GM21529 (cell line): ENCODE data around the gene SLC6A18.
"Not testable (repeated sequence)": the region's sequence is repeated elsewhere in the genome, so short reads cannot be mapped to it uniquely, and the experiment has no call there.

Source experiments
- ATAC-seq: cut with Tn5 transposase; IDR thresholded peaks from one replicate; pipeline ENCODE4 v1.9.1; 2021; ENCODE audit not compliant: unreplicated experiment

SLC6A18 gene

DNA sequence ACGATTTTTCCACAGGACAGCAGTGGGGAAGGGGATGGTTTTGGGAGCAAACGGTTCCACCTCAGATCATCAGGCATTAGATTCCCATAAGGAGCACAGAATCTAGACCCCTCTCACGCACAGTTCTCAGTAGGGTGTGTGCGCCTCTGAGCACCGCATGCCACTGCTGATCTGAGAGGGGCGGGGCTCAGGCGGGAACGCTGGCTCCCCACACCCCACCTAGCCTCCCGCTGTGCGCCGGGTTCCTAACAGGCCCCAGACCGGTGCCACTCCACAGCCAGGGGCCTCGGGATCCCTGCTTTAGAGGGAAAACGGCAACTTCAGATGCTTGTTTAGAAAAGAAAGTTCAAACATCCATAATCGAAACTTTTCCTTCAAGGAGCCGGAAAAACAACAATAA, 49.3 kb downstream of the SLC6A18 start:
- no peak for ATAC-seq

DNA sequence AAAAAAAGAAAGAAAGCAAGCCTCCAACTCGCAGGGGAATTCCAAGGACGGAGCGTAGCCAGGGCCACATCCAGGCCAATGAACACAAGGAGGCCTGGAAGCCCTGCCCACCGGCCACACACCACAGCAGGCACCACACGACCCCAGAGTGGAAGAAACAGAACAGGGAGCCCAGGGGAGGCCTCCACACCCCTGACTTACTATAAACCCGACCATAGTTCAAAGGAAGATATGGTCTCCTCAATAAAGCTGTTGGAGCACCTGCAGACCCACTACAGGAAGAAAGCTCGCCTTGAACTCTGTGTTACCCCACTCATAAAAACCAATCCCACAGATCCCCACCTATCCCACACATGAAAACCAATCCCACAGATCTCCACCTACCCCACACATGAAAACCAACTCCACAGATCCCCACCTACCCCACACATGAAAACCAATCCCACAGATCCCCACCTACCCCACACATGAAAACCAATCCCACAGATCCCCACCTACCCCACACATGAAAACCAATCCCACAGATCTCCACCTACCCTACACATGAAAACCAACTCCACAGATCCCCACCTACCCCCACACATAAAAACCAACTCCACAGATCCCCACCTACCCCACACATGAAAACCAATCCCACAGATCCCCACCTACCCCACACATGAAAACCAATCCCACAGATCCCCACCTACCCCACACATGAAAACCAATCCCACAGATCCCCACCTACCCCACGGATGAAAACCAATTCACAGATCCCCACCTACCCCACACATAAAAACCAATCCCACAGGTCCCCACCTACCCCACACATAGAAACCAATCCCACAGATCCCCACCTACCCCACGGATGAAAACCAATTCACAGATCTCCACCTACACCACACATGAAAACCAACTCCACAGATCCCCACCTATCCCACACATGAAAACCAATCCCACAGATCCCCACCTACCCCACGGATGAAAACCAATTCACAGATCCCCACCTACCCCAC, 50.5 kb downstream of the SLC6A18 start:
- ATAC-seq = not testable (repeated sequence)

DNA sequence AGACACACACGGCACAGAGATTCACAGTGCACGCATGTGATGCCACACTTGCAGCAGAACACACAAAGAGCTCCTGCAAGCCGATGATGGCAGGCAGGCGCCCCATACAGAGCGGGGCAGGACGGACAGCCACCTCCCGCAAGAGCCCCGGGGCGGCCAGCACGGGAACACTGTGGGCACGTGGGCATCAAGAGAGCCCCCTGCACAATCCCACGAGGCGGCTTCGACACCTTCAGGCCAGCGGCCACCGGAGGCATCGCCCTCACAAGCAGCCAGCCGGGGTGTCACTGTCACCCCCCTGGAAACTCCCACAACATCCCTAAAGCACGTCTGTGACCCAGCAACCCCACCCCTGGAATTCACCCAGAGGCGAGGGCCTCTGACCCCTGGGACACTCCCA, 51.7 kb downstream of the SLC6A18 start:
- ATAC-seq = no peak

DNA sequence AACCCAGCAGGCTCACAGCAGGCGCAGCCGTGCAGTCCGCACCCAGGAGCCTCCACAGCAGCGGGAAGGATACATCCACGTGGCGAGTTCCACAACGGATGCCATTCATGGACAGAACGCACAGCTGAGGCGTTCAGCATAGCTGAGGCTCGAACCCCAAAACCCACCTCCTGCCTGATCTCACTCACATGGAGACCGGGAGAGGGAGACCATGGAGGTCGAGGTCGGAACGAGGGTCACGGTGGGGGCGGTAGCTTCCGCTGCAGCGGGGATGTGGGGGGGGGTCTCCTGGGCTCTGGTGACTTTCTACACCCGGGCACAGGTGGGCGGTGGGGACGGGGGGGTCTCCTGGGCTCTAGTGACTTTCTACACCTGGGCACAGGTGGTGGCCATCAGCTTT, 52.1 kb downstream of the SLC6A18 start:
- no peak for ATAC-seq

DNA sequence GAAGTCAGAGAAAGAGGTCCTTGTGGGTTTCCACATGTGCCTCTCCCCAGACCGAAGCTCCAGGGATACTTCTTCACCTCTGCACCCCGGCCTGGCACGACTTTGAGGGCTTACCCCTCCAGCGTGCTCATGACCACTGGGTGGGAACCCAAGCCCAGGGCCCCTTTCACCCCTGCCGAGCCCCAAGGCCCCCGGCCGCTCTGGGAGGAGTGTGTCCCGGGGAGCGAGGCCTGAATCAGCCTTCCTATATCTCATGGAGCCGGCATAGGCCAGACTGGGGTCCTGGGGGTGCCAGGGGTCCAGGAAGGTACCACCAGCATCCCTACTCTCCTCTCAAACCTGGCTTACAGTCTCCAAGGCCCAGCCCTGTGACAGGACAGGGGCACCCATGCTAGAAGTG, 52.6 kb downstream of the SLC6A18 start:
- ATAC-seq = no peak

DNA sequence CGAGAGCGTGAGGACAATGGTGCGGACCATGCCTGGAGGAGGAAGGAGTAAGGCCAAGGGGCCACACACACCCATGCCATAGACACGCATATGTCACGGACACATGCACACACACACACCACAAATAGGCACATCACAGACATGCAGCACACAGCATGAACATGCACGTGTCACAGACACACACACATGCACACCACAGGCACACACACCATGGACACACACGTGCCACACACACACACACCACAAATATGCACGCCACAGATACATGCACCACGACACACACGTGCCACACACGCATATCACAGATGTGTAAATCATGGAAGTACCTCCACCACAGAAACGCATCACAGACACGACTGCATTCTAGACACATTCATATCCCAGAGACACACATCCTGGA, 53.0 kb downstream of the SLC6A18 start:
- ATAC-seq = no peak

DNA sequence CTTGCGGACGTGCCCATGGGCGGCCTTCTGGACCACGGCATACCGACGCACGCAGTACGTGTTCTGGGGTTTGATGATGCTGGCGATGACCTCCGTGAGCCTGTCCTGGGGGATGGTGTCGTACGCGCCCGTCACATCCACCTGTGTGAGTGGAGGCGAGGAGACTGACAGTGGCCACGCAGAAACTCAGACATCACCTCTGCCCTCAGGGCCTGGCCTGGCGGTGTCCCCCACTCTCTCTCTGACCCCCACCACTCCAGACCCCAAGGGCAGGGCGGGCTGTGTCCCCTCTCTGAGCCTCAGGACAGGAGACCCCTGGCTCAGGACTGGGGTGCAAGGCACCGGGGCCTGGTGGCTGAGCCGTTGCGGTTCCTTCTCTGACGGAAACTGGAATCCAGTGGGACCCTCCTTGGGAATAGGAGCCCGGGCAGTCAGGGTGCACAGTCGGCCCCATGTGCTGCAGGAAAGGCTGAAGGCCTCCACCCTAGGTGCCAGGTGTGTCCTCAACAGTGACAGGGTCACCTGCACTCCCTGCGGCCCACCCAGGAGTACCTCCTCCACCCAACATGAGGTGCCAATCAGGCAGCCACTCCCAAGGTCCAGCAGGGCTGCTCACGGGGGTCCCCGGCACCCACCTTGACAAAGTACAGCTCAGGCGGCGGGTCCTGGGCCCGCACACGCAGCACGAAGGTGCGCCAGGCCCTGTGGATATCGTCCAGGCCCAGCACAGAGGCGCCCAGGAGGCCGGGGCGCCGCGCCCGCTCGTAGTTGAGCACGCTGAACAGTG, 53.7 kb downstream of the SLC6A18 start:
- ATAC-seq = no peak

DNA sequence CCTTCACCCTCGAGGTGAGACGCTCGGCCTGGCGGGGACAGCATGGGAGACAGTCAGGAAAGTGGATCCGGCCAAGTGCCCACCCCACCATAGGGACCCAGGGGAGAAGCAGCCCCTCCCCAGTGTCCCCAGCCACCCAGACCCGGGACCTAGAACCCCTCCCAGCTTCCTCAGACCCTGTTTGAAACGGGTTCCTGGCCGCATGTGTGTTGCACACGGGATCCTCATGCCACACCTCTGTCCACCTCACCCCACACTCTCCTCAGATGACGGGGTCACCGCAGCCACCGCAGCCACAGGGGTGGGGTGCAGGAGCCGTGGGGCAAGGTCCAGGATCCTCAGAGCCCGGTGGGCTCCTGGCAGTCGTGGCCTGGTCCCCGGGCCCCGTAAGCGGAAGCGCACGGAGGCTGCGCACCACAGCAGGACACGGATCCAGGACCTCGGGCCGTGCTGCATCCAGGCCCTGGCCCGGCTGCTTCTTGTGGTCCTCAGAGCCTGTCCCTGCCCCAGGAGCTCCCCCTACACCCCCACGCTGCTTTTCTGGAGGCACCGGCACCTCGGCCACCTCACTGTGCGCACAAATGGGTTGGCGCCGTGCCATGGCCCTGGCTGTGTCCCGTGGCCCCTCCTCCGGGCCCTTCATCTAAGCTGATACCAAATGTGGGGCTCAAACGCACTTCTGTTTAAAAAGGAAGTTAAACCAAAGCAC, 54.4 kb downstream of the SLC6A18 start:
- no peak for ATAC-seq

DNA sequence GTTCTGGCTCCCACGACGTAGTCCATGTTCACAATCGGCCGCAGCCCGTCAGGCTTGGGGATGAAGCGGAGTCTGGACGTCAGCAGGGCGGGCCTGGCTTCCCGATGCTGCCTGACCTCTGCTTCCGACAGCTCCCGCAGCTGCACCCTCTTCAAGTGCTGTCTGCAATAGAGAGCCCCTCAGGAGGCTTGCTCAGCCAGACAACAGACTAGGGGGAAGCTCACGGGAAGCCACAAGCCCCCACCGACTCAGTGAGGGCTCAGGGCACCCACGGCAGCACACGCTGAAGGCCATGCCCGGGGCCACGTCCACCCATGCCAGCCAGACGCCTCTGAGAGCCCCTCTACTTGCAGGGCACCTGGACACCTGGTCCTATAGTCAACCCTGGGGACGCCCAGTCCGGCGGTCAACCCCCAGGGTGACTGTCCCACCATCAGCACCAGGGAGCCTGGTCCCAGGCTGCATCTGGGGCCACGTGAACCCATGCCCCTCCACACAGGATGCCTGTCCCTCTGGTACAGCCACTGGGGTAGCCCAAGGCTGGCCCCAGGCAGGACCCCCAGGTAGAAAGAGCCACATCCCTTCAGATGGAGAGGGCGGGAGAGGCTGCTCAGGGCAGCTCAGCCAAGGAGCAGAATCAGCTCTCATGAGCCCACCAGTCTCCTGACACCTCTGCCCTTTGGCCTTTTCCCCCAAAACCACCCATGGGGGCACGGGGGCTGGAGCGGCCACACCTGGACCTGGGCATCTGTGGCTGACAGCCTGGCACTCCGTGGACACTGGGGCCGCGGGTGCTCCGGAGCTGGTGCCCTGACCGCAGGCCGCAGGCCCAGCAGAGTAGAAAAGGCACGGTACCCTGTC, 55.2 kb downstream of the SLC6A18 start:
- ATAC-seq = no peak

DNA sequence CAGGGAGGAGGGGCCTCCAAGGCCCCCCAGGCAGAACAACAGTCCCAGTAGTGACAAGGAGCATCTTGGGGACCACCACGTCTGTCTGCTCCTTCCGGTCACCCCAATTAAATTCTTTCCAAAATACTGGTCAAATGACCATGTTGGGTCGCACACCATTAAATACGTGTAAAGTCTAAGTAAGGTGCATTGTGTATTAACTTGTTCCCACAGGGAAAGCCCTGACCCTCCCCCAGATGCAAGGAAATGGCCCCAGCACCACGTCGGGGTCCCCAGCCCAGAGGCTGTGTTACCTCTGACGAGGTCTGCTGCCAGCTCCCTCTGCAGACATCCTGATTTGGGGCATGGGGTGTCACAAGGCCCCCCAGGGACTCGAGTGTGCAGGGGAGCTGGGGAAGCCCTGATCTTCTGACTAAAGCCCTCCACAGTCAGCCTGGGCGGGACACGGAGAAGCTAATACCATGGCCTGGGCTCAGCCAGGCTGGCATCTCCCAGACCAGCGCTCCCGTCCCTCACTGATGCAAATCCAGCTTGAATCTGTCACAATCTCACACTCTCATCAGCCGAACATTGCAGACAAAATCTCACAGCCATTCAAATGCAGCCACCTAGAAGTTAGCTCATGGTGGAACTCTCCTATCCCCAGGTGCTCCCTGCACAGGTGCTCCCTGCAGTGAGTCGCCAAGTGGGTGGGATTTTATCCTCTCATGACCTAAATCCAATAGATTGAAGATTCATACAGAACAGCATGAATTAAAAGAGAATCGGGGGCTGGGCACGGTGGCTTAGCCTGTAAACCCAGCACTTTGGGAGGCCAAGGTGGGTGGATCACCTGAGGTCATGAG, 56.1 kb downstream of the SLC6A18 start:
- ATAC-seq = no peak

DNA sequence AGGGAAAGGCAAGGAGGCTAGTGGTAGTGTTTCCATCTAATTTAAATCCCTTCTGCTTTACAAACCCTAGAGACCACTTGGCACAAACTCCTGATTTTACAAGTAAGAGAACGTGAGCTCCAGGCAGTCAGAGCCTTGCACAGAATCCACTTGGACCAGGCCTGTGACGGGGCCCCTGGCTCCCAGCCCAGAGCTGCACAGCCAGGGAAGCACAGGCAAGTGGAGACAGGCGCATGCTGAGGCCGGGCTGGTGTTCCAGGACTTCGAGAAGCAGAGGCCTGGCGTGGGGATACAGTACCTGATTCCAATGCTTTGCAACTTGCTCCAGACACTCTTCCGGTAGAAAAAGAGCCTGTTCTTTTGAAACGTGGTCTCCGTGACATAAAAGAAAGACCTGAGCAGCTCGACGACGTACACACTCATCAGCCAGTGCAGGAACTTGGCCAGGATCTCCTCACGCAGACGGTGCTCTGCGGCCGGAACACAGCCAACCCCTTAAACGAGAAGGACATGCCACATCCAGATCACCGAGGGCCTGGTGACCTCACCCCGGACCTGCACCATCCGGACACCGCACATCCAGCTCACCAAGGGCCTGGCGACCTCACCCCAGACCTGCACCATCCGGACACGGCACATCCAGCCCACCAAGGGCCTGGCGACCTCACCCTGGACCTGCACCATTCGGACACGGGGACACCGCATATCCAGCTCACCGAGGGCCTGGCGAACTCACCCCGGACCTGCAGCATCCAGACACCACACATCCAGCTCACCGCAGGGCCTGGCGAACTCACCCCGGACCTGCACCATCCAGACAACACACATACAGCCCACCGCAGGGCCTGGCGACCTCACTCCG, 57.2 kb downstream of the SLC6A18 start:
- ATAC-seq = no peak

DNA sequence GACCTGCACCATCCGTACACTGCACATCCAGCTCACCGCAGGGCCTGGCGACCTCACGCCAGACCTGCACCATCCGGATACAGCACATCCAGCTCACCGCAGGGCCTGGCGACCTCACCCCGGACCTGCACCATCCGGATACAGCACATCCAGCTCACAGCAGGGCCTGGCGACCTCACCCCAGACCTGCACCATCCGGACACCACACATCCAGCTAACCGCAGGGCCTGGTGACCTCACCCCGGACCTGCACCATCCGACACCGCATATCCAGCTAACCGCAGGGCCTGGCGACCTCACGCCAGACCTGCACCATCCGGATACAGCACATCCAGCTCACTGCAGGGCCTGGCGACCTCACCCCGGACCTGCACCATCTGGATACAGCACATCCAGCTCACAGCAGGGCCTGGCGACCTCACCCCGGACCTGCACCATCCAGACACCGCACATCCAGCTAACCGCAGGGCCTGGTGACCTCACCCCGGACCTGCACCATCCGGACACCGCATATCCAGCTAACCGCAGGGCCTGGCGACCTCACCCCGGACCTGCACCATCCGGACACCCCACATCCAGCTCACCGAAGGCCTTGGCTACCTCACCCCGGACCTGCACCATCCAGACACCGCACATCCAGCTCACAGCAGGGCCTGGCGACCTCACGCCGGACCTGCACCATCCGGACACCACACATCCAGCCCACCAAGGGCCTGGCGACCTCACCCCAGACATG, 58.0 kb downstream of the SLC6A18 start:
- not testable (repeated sequence) for ATAC-seq

DNA sequence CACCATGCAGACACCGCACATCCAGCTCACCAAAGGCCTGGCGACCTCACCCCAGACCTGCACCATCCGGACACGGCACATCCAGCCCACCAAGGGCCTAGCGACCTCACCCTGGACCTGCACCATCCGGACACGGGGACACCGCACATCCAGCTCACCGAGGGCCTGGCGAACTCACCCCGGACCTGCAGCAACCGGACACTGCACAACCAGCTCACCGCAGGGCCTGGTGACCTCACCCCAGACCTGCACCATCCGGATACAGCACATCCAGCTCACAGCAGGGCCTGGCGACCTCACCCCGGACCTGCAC, 58.5 kb downstream of the SLC6A18 start:
- ATAC-seq = not testable (repeated sequence)

DNA sequence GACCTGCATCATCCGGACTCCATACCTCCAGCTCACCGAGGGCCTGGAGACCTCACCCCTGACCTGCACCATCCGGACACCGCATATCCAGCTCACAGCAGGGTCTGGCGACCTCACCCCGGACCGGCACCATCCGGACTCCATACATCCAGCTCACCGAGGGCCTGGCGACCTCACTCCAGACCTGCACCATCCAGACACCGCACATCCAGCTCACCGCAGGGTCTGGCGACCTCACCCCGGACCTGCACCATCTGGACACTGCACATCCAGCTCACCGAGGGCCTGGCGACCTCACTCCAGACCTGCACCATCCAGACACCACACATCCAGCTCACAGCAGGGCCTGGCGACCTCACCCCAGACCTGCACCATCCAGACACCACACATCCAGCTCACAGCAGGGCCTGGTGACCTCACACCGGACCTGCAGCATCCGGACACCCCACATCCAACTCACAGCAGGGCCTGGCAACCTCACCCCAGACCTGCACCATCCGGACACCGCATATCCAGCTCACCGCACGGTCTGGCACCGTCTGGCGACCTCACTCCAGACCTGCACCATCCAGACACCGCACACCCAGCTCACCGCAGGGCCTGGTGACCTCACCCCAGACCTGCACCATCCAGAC, 59.3 kb downstream of the SLC6A18 start:
- not testable (repeated sequence) for ATAC-seq

DNA sequence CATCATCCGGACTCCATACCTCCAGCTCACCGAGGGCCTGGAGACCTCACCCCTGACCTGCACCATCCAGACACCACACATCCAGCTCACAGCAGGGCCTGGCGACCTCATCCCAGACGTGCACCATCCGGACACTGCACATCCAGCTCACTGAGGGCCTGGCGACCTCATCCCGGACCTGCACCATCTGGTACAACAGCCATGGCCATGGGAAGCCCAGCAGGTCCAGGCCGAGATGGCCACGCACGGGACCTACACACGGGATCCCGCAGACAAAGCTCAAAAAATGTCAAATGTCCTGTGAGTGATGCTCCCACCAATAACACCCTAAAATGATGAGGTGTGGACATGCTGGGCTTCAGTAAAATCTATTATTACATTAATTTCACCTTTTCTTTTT, 60.0 kb downstream of the SLC6A18 start:
- ATAC-seq = no peak

DNA sequence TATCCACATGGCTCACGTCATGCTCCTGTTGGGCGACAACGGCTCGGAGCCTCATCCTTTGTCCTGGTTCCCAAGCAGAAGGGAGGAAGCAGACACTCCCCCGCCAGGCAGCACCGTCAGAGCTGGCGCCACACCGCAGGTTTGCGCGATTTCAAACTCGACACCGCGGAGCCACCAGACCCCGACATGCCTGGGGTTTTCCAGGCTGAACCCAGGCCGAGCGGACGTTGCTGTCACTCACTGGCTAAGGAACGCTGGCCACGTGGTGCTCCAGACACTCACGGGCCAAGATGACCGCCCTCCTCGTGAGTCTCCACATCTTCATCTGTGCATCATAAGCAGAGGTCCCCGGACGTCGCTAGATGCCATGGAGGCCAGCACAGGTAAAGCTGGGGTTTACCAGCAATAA, 60.7 kb downstream of the SLC6A18 start:
- no peak for ATAC-seq
